Urinary bladder (tissue), 4 donors: Measurements from ENCODE around the gene ARHGAP28. TPM values are rescaled to one million over a fixed set of nuclear protein-coding genes. Genes with fewer than 3 reads are reported as not detected.
A peak's percentile ranks its signal among the peaks of the same experiment; 100 is the strongest.

Experiments used
- DNase-seq: peaks from one replicate; pipeline ENCODE4 v3.0.0-alpha.2; 2015; ENCODE audit errors: extremely low spot score
- H3K27ac ChIP-seq: one replicate; pipeline ENCODE4 v1.5.1; 2013; ENCODE audit warnings: low read depth, mild to moderate bottlenecking, moderate library complexity
- H3K36me3 ChIP-seq: one replicate; pipeline ENCODE4 v1.6.1; 2013; ENCODE audit warnings: mild to moderate bottlenecking, moderate library complexity; ENCODE audit not compliant: insufficient read depth
- H3K4me1 ChIP-seq: one replicate; pipeline ENCODE4 v1.6.1; 2013; ENCODE audit warnings: mild to moderate bottlenecking, moderate library complexity; ENCODE audit not compliant: insufficient read depth
- H3K4me3 ChIP-seq: one replicate; pipeline ENCODE4 v1.5.1; 2013; ENCODE audit warnings: low read depth, low read length
- WGBS: extraction: QIAGEN DNeasy Blood & Tissue Kit; methylation state at CpG from one replicate; pipeline ENCODE4 v1.1.7; 2013; 5-methylcytosine and 5-hydroxymethylcytosine counted together
- polyA plus RNA-seq: library from polyadenylated mRNA; stranded (reverse); fragments of 200-250 nt; gene quantifications from one replicate; pipeline ENCODE4 v1.2.3, GENCODE V29; 2013
- total RNA-seq: library from RNA; depleted of rRNA; stranded (reverse); fragments of >200 nt; gene quantifications from one replicate; pipeline ENCODE4 v1.2.3, GENCODE V29; 2014
- donor health status: healthy with polysubstance abuse.
- donor health status: healthy.

ARHGAP28 gene
- total and polyA plus RNA-seq, 2 donors: 9.1 to 84.0 TPM

DNA sequence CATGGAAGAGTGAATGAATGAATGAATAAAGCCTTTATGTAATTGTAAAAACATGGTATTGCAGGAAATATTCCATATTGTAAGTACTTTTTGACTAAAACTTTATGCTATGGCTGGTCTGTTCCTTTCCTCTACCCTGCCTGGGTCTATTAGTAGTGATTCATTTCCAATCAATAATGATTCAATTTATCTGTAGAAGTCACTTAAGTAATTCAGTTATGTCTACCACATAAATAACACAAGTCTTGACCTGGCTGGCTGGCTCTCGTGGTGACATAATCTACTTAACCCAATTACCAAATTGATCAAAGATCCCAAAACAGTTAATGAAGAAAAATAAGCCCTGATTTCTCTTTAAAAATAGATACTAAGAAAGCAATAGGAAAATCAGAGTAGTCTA, 7.8 kb upstream of the ARHGAP28 start:
- Histone ChIP-seq H3K36me3 (no peaks in the 10 kb centered on the region), H3K4me3 (no peak overlapping the region), H3K4me1 (no peaks in the 10 kb centered on the region), H3K27ac (no peak overlapping the region)
- no peak for DNase-seq
- 93% methylated on average over 1 of the region's 1 CpG for WGBS

DNA sequence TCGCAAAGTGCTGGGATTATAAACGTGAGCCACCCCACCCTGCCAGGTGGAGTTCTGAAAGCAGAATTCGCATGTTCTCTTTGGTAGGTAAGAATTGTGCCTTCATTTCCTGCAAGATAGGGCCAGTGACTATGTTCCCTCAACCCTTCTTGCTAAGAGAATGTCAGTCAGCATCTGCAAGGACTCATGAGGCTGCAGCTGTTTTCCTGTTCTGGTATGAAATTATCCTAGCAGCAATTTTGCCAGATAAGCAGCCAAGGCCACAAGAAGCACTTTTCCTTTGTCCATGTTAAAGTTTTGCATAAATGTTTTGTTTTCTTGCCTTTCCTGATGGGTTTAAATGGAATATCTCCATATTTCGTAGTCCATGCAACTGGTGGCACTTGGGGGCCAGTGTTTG, 6.8 kb upstream of the ARHGAP28 start:
- H3K27ac ChIP-seq: no peak overlapping the region
- H3K4me3 ChIP-seq: no peak overlapping the region
- no peak for DNase-seq
- WGBS: 79% methylated on average over 4 of the region's 4 CpGs
- H3K4me1 ChIP-seq: no peaks in the 10 kb centered on the region
- no peaks in the 10 kb centered on the region for H3K36me3 ChIP-seq

DNA sequence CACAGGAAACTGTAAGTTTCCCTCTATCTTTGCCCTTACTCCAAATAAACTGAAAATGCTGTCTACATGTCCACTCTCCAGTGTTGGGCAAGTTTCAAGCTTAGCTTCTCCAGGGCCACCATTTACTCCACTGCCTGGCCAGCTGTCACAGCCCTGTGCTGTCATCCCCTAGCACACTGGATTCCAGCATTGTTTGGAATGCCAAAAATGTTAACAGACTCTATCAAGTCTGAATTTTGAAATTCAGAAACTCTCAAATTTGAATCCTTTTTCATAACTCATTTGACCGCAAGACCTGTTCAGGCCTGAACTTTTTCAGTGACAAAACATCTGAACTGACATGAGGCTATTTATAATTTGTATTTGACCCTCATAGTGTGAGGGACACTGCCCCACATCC, 5.2 kb upstream of the ARHGAP28 start:
- 96% methylated on average over 1 of the region's 1 CpG for WGBS
- Histone ChIP-seq H3K4me1 (no peaks in the 10 kb centered on the region), H3K27ac (no peak overlapping the region), H3K4me3 (no peak overlapping the region), H3K36me3 (no peaks in the 10 kb centered on the region)
- no peak for DNase-seq

DNA sequence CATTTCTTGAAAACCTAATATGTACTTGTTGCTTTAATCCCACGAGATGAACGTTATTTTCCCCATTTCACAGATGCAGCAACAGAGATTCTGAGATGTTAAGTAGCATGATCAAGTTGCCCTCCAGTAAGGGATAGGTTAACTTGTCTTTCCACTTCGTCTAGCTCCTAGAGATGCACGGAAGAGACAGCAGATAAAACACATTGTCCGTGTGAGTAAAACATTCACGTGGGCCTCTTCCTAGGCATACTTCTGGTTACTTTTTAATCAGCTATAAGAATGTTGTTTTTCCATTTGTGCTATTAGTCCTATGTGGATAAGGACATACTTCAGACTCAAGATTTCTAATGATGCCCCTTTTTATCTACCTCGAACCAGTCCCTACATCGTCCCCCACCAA, 1.2 kb upstream of the ARHGAP28 start:
- Histone ChIP-seq H3K4me1 (no peaks in the 10 kb centered on the region), H3K4me3 (no peak overlapping the region), H3K27ac (peak overlapping the region; percentile 48), H3K36me3 (no peaks in the 10 kb centered on the region)
- no peak for DNase-seq
- WGBS: 51% methylated on average over 8 of the region's 8 CpGs

DNA sequence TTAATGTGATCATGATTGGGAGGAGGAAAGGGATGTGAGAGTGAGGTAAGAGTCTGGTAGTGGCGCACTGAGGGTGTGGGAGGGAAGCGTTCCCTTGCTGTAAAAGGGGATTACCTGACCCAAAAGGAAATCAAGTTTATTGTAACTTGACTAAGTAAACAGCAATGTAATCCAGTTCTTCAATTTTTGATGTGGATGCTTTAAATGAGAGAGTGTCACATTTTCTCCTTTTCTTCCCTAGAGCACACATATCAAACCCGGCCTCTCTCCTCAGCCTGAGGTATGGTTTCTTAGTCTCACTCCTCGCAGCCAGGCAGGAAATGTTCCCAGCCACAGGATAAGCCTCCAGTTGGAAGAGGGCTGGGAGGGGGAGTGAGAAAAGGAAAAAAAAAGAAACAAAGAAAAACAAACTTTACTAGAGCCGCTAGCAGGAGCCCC, 688 bp upstream of the ARHGAP28 start:
- peak overlapping the region; percentile 48 for H3K27ac ChIP-seq
- 18% methylated on average over 5 of the region's 5 CpGs for WGBS

DNA sequence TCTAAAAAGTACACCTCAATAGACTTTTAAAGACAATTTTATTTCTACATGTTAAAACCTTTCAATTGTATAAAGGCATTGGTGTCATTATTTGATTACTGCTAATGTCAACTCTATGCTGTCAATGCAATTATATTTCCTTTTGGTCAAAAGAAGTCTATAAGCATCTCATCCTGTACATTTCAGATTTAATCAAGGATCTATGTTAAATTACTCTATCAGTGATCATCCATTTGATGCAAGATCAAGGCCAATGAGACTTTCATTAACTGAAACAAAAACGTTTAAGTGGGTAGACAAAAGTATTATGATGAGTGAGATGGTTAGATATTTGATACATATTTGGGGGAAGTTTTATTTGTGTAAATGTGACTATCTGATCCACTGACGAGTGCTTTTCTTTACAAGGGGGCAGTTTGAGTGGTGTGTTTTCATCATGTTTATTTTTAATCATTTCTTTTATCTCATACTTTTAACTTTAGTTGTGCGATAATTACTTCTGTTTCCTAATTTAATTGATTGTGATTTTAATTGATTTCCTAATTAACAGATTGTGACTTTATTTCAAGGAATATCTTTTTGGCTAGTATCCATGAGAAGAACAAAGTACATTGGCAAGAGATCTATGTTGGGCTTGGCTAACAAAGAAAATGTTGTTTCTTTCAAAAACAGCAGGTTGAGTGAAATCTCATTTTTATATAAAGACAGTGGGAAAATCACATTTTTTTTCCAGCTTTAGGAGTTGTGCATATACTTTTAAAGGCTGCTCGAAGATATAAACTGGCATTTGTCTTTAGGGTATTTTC, 1.1 kb downstream of the ARHGAP28 start:
- peak overlapping the region; percentile 70 for H3K4me3 ChIP-seq
- no peak for DNase-seq
- H3K4me1 ChIP-seq: no peaks in the 10 kb centered on the region
- H3K27ac ChIP-seq: no peak overlapping the region
- no peaks in the 10 kb centered on the region for H3K36me3 ChIP-seq
- 34% methylated on average over 4 of the region's 4 CpGs for WGBS

More for the DNA sequence above, 688 bp upstream of the ARHGAP28 start:
- Histone ChIP-seq H3K4me3 (peak overlapping the region; percentile 70), H3K36me3 (no peaks in the 10 kb centered on the region), H3K4me1 (no peaks in the 10 kb centered on the region)
- DNase-seq: no peak

DNA sequence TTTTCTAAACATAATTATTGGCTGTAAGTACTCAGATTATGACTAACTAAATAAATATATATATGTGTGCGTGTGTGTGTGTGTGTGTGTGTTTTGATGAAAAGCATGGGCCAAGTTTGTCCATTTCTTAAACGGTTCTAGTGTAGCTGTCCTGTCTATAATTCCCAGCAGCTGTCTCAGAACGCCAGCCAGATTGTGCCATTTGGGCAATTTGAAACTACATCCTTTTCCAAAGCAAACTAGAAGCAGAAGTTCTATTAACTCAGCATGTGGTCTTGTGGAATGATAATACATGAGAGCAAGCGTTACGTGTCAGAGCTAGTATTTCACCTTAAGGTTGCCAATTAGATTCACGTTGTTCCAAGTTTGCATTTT, 1.7 kb downstream of the ARHGAP28 start:
- peak overlapping the region; percentile 24 for H3K4me3 ChIP-seq
- no peaks in the 10 kb centered on the region for H3K4me1 ChIP-seq
- H3K36me3 ChIP-seq: no peaks in the 10 kb centered on the region
- no peak for DNase-seq
- H3K27ac ChIP-seq: no peak overlapping the region
- WGBS: 47% methylated on average over 6 of the region's 6 CpGs

DNA sequence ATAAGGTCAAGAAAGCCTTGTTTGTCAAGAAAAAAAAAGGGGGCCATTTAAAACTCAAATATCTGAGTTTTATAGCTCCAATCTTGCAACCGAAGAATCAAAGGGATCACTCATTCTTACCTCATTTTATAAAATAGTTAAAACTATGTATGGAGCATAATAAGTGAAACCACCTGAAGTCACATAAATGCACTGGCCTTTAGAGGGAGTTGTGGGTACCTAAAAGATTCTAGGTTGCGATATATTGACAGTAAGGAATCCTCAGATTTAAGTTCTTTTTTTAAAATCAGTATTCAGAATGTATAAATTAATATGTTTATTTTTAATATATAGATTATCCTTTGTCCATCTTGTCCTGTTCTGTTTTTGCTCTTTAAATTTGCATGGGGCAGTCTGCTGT, 3.4 kb downstream of the ARHGAP28 start:
- Histone ChIP-seq H3K36me3 (no peaks in the 10 kb centered on the region), H3K4me3 (peak overlapping the region; percentile 7), H3K27ac (no peak overlapping the region), H3K4me1 (no peaks in the 10 kb centered on the region)
- WGBS: 74% methylated on average over 2 of the region's 2 CpGs
- DNase-seq: no peak

DNA sequence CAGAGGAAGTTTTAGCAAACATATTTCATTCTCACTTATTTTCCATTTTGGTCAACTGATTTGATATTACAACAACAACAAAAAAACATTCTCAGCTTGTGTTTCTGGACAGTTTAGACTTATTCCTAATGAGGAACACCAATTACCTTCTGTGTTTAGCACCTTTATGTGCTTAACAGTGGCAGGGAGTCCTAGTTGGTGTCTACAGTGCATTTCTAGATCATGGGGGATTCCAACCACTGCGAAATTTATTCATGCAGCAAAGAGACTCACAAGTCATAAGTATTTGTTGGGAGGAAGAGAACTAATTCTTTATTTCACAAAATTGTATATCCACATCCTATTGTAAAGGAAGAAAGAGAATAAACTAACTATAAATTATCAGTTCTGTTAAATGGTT, 4.2 kb downstream of the ARHGAP28 start:
- Histone ChIP-seq H3K4me1 (no peaks in the 10 kb centered on the region), H3K27ac (peak overlapping the region; percentile 18), H3K4me3 (no peak overlapping the region), H3K36me3 (no peaks in the 10 kb centered on the region)
- DNase-seq: no peak
- 76% methylated on average over 1 of the region's 1 CpG for WGBS

DNA sequence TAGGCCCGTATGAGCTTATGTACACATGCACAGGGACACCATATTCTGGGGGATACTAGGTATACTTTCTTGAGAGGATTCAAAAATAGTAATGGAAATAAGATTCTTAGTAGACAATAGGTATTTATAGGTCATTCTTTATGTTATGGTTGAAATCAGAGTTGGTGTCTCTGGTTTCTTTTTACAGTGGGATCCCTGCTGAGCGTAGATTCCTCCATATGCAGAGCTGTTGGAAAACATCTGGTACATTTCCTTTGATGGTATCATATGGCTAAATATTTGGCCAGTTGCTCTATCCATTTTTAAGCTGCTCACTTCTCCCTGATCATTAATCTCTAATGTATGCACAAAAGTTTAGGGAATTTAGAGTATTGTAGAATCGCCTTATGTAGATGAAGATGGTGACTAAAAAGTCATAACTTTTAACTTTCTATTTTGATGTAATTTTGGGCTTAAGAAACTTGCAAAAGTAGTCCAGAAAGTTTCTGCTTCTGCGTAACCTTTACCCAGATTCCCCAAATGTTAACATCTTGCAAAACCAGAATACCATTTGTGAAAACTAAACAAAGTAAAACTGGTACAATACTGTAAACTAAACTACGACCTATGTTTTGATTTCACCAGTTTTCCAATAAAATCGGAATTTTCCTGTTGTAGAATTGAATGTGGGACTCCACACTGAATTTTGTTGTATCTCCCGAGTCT, 5.4 kb downstream of the ARHGAP28 start:
- no peak overlapping the region for H3K4me3 ChIP-seq
- 67% methylated on average over 7 of the region's 7 CpGs for WGBS
- DNase-seq: no peak
- no peaks in the 10 kb centered on the region for H3K4me1 ChIP-seq
- no peak overlapping the region for H3K27ac ChIP-seq
- H3K36me3 ChIP-seq: no peaks in the 10 kb centered on the region

DNA sequence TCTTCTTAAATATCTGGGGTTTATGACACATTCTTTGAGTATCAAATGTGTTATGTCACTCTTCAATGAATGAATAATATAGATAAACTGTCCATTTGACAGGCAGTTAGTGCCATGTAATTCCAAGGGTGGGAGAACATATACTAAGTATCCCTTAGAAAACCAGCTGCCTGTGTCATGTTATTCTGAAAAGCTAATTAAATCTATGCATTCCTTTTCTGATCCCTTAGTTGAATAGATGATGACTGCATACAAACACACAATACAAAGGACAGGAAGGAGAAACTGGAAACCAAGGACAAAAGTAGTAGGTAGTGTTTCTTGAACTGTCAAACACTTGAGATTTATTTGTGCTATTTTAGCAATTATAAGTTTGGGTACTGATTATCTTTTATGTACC, 8.3 kb downstream of the ARHGAP28 start:
- H3K27ac ChIP-seq: no peak overlapping the region
- no peak for DNase-seq
- no peak overlapping the region for H3K4me3 ChIP-seq
- no peaks in the 10 kb centered on the region for H3K4me1 ChIP-seq
- H3K36me3 ChIP-seq: no peaks in the 10 kb centered on the region

DNA sequence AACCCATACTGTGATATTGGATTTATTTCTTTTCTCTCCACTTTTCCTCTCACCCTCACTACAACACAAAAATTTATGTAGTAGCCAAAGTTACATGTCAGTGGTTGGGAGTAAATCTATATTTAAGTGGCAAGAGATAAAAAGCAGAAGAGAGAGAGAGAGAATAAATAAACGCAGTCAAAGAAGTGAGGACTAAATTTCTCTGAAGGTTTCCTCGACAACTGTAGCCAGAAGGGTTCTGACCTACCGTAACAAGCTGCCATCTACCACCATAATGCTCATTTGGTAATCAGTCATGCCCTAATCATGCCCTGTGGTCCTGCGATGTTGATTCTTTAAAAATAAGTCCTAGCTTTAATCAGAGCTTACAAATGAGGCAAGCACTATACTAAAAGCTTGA, 9.1 kb downstream of the ARHGAP28 start:
- WGBS: 62% methylated on average over 4 of the region's 4 CpGs
- H3K4me1 ChIP-seq: no peaks in the 10 kb centered on the region
- no peak for DNase-seq
- no peak overlapping the region for H3K4me3 ChIP-seq
- H3K27ac ChIP-seq: no peak overlapping the region
- H3K36me3 ChIP-seq: no peaks in the 10 kb centered on the region

DNA sequence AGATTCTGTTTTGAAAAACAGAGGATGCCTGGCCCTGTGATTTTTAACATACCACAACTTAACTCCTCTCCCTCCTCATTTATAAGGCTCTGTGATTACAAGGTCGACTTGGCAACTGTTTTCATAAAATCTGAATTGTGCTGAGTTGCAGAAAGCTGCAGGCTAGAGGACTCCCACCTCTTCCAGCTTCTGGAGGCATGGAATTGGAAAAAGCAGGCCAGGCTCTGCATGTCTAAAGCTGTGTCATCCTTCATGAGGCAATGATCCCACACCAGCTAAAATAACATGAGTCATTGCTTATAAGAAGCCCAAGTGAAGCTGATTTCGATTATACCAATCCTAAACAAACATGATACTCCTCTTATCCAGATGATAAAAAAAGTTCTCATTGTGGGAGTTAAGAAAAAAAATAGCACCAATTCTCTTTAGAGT, 11.7 kb downstream of the ARHGAP28 start:
- H3K36me3 ChIP-seq: no peaks in the 10 kb centered on the region
- H3K4me1 ChIP-seq: no peaks in the 10 kb centered on the region
- DNase-seq: peak; percentile 63
- 10% methylated on average over 2 of the region's 2 CpGs for WGBS
- no peak overlapping the region for H3K4me3 ChIP-seq
- H3K27ac ChIP-seq: no peak overlapping the region

DNA sequence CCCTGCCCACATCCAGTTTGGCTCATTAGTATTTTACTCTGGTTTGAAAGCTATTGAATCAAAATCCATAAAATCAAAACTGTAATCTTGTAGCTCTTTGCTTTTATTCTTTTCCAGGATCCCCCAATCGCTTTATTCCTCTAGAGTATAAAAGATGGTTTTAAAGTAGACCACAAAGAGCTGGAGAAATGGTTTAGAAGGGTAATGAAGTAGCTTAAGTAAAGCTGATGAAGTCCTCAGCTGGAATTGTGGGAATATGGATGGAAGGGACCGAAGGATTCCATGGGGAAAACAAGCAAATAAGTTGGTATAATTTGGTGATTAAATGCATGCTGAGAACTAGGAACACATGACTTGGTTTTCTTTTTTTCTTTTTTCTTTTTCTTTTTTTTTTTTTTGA, 12.3 kb downstream of the ARHGAP28 start:
- WGBS: 78% methylated on average over 2 of the region's 2 CpGs
- H3K27ac ChIP-seq: no peak overlapping the region

More for the DNA sequence above, 12.3 kb downstream of the ARHGAP28 start:
- no peak for DNase-seq
- Histone ChIP-seq H3K4me3 (no peak overlapping the region), H3K4me1 (no peaks in the 10 kb centered on the region), H3K36me3 (no peaks in the 10 kb centered on the region)
